HL-60 (cell line): ENCODE measurements around the gene CCDC43.

Source experiments
- CTCF ChIP-seq: IDR thresholded peaks from one replicate; pipeline ENCODE4 v1.5.1; 2011; ENCODE audit warnings: low read length, control low read depth, inconsistent platforms; ENCODE audit not compliant: insufficient read depth
- POLR2AphosphoS5 ChIP-seq: IDR thresholded peaks from 2 replicates; pipeline ENCODE4 v1.6.1; 2012; ENCODE audit warnings: low read depth
- SPI1 ChIP-seq: IDR thresholded peaks from 2 replicates; pipeline ENCODE4 v1.6.1; 2012; ENCODE audit warnings: low read depth, mild to moderate bottlenecking, borderline replicate concordance
- TF ChIP-seq, protein P1 (sequence below): IDR thresholded peaks from 2 replicates; pipeline ENCODE4 v1.6.1; 2012; ENCODE audit warnings: low read depth; ENCODE audit not compliant: insufficient replicate concordance

GRCh38 chr17:44637066-44637465 is 52.5 kb downstream of the CCDC43 start:
- TF ChIP-seq CTCF (no peak), POLR2AphosphoS5 (no peak), SPI1 (no peak)
- TF ChIP-seq, protein P1, sequence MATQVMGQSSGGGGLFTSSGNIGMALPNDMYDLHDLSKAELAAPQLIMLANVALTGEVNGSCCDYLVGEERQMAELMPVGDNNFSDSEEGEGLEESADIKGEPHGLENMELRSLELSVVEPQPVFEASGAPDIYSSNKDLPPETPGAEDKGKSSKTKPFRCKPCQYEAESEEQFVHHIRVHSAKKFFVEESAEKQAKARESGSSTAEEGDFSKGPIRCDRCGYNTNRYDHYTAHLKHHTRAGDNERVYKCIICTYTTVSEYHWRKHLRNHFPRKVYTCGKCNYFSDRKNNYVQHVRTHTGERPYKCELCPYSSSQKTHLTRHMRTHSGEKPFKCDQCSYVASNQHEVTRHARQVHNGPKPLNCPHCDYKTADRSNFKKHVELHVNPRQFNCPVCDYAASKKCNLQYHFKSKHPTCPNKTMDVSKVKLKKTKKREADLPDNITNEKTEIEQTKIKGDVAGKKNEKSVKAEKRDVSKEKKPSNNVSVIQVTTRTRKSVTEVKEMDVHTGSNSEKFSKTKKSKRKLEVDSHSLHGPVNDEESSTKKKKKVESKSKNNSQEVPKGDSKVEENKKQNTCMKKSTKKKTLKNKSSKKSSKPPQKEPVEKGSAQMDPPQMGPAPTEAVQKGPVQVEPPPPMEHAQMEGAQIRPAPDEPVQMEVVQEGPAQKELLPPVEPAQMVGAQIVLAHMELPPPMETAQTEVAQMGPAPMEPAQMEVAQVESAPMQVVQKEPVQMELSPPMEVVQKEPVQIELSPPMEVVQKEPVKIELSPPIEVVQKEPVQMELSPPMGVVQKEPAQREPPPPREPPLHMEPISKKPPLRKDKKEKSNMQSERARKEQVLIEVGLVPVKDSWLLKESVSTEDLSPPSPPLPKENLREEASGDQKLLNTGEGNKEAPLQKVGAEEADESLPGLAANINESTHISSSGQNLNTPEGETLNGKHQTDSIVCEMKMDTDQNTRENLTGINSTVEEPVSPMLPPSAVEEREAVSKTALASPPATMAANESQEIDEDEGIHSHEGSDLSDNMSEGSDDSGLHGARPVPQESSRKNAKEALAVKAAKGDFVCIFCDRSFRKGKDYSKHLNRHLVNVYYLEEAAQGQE = no peak
